H1 (cell line): Measurements from ENCODE around the gene IP6K1.
"Not testable (repeated sequence)": the region's sequence is repeated elsewhere in the genome, so short reads cannot be mapped to it uniquely, and the experiment has no call there.

Source experiments
- BCL11A ChIP-seq, 2 experiments: IDR thresholded peaks; one replicate each; pipeline ENCODE4 v1.6.1; 2011; ENCODE audit warnings: low read depth in 2 of 2, low read length in 2 of 2, mild to moderate bottlenecking in 2 of 2
- SP2 ChIP-seq: IDR thresholded peaks from 2 replicates; pipeline ENCODE4 v1.6.1; 2012; ENCODE audit warnings: mild to moderate bottlenecking, low read length, inconsistent platforms
- TF ChIP-seq, protein P1 (sequence below): IDR thresholded peaks from 2 replicates; pipeline ENCODE4 v1.6.1; 2011; ENCODE audit warnings: low read depth, mild to moderate bottlenecking, low read length; ENCODE audit not compliant: insufficient read depth

DNA sequence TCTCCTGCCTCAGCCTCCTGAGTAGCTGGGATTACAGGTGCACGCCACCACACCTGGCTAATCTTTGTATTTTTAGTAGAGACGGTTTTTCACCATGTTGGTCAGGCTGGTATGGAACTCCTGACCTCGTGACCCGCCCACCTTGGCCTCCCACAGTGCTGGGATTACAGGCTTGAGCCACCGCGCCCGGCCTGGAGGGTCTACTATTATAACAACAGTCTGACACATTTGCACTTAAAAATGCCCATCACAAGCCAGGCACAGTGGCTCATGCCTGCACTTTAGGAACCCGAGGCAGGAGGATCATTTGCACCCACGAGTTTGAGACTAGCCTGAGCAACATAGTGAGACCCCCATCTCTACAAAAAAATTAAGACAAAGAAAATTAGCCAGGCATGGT lies 4.1 kb downstream of the IP6K1 start:
- not testable (repeated sequence) for TF ChIP-seq SP2; BCL11A (IDR thresholded peaks at IDR 0.05; ENCODE audit: low read depth in 2 of 2, low read length in 2 of 2)
- TF ChIP-seq, protein P1, sequence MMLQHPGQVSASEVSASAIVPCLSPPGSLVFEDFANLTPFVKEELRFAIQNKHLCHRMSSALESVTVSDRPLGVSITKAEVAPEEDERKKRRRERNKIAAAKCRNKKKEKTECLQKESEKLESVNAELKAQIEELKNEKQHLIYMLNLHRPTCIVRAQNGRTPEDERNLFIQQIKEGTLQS: not testable (repeated sequence)
